Measurements from ENCODE around the gene CTNNBIP1.

GRCh38 chr1:9863371-9863770, 46.7 kb downstream of the CTNNBIP1 start:
- no peak for TF ChIP-seq CTCF (IDR thresholded peaks at IDR 0.05)
- no peak for TF ChIP-seq EP300 (IDR thresholded peaks at IDR 0.05)
- no peak for TF ChIP-seq POLR2A (IDR thresholded peaks at IDR 0.05)

Measured in sigmoid colon (tissue), 4 donors.